IPS-15b (cell line): ENCODE measurements around the gene GNRH2.
"Not testable (repeated sequence)": the region's sequence is repeated elsewhere in the genome, so short reads cannot be mapped to it uniquely, and the experiment has no call there.

Source experiments
- H3K27me3 ChIP-seq: one replicate; pipeline ENCODE4 v1.6.1; 2013; ENCODE audit warnings: low read length; ENCODE audit not compliant: control insufficient read depth, insufficient read depth
- H3K36me3 ChIP-seq: one replicate; pipeline ENCODE4 v1.6.1; 2013; ENCODE audit warnings: low read length; ENCODE audit not compliant: control insufficient read depth, insufficient read depth
- H3K4me1 ChIP-seq: one replicate; pipeline ENCODE4 v1.6.1; 2013; ENCODE audit warnings: mild to moderate bottlenecking, low read length; ENCODE audit not compliant: control insufficient read depth, insufficient read depth
- H3K4me3 ChIP-seq: one replicate; pipeline ENCODE4 v1.5.1; 2013; ENCODE audit warnings: low read depth, low read length
- H3K9ac ChIP-seq: one replicate; pipeline ENCODE4 v1.6.1; 2013; ENCODE audit warnings: low read depth, mild to moderate bottlenecking, low read length
- H3K9me3 ChIP-seq: one replicate; pipeline ENCODE4 v1.6.1; 2013; ENCODE audit warnings: mild to moderate bottlenecking, low read length; ENCODE audit not compliant: control insufficient read depth, insufficient read depth

The GNRH2 gene

DNA sequence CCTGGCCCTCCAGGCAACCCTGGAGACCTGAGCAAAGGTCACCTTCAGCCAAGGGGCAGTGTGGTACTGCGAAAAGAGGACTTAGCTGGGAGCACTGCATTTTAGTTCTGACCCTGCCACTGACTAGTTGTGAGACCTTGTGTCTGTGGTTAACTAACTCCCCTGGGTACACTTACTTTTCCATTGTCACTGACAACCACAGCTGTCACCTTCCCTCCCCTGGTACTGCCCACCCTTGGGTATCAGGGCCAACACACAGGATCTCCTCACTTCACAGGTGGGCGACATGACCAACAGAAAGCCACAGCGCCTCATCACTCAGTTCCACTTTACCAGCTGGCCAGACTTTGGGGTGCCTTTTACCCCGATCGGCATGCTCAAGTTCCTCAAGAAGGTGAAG is 21.6 kb upstream of the GNRH2 start:
- H3K4me1 ChIP-seq, result no peaks in the 10 kb centered on the region
- H3K9me3 ChIP-seq, result no peaks in the 10 kb centered on the region
- no peaks in the 10 kb centered on the region for H3K27me3 ChIP-seq
- no peak overlapping the region for H3K9ac ChIP-seq
- peaks cover 34% of the 10 kb centered on the region for H3K36me3 ChIP-seq
- no peak overlapping the region for H3K4me3 ChIP-seq

DNA sequence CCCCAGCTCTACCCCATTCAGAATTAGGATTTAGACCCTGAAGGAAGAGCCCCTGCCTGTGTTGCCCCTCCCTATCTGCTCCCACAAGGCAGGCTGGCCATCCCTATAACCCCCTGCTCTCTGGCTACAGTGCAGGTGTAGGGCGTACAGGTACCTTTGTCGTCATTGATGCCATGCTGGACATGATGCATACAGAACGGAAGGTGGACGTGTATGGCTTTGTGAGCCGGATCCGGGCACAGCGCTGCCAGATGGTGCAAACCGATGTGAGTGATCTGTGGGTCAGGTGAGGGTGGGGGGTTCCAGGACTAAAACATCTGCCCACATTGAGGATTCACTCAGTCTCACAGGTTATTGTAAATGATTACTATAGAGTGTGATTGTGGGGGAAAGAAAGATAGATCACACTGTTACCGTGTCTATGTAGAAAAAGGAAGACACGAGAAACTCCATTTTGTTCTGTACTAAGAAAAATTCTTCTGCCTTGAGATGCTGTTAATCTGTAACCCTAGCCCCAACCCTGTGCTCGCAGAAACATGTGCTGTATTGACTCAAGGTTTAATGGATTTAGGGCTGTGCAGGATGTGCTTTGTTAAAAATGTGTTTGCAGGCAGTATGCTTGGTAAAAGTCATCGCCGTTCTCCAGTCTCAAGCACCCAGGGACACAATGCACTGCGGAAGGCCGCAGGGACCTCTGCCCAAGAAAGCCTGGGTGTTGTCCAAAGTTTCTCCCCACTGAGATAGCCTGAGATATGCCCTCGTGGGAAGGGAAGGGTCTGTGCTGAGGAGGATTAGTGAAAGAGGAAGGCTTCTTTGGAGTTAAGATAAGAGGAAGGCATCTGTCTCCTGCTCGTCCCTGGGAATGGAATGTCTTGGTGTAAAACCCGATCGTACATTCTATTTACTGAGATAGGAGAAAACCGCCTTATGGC is 20.6 kb upstream of the GNRH2 start:
- H3K27me3 ChIP-seq, H3K9me3 ChIP-seq, H3K9ac ChIP-seq, H3K4me3 ChIP-seq, H3K4me1 ChIP-seq: not testable (repeated sequence)
- H3K36me3 ChIP-seq, result peaks cover 41% of the 10 kb centered on the region

DNA sequence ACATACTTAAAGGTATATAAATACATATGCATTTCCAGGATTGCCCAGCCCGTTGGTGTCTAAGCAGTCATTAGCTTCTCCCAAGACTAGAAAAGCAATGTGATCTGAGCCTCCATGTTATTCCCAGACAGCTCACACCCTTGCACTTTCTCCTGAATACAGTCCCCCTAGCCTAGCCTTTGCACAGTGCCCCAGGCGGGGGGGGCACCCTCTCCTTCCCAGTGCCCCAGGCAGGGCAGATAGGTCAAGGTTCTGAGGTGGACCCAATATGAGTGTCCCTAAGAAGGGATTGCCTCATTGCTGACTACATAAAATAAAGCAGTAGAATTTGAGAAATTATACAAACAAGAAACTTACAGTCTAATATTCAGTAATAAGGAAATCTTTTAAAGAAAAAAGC is 15.4 kb upstream of the GNRH2 start:
- no peak overlapping the region for H3K4me3 ChIP-seq
- no peaks in the 10 kb centered on the region for H3K27me3 ChIP-seq
- H3K4me1 ChIP-seq, result no peaks in the 10 kb centered on the region
- H3K36me3 ChIP-seq, result peaks cover 29% of the 10 kb centered on the region
- H3K9ac ChIP-seq, result no peak overlapping the region
- no peaks in the 10 kb centered on the region for H3K9me3 ChIP-seq

- Histone ChIP-seq H3K9ac (no peak overlapping the region), H3K4me1 (no peaks in the 10 kb centered on the region), H3K9me3 (no peaks in the 10 kb centered on the region), H3K36me3 (peaks cover 26% of the 10 kb centered on the region), H3K27me3 (no peaks in the 10 kb centered on the region), H3K4me3 (no peak overlapping the region)
Observed at GRCh38 chr20:3031524-3032147, 11.8 kb upstream of the GNRH2 start.

- Histone ChIP-seq H3K9me3 (no peaks in the 10 kb centered on the region), H3K27me3 (no peaks in the 10 kb centered on the region), H3K9ac (no peak overlapping the region), H3K4me1 (no peaks in the 10 kb centered on the region), H3K4me3 (no peak overlapping the region), H3K36me3 (peaks cover 29% of the 10 kb centered on the region)
Observed at GRCh38 chr20:3032624-3033023, 10.8 kb upstream of the GNRH2 start.

- Histone ChIP-seq H3K4me3 (no peak overlapping the region), H3K27me3 (no peaks in the 10 kb centered on the region), H3K36me3 (peaks cover 26% of the 10 kb centered on the region), H3K9ac (no peak overlapping the region), H3K9me3 (no peaks in the 10 kb centered on the region), H3K4me1 (peaks cover 9% of the 10 kb centered on the region)
Observed at GRCh38 chr20:3037654-3038053, 5.8 kb upstream of the GNRH2 start.

DNA sequence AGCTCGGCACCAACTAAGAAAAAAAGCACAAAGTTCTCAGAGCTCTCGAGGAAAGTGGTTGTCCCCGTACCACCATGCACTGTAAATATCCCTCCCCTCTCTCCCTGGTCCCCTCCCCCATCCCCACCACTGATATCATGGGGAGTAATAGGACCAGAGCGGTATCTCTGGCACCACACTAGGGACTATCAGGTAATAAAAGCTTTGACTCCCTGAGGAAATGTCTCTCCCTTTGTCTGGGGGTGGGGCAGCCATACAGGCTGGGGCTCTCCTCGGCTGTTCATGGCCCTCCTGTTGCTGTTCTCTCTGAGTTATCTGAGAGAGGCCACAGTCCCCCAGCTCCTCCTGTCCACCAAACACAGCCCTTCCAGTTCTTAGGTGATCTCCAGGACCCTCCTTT is 5.0 kb upstream of the GNRH2 start:
- H3K9ac ChIP-seq, result no peak overlapping the region
- no peaks in the 10 kb centered on the region for H3K27me3 ChIP-seq
- H3K36me3 ChIP-seq, result peaks cover 26% of the 10 kb centered on the region
- no peaks in the 10 kb centered on the region for H3K9me3 ChIP-seq
- H3K4me1 ChIP-seq, result peaks cover 10% of the 10 kb centered on the region
- H3K4me3 ChIP-seq, result no peak overlapping the region

GRCh38 chr20:3039426-3039825 is 4.0 kb upstream of the GNRH2 start:
- Histone ChIP-seq H3K4me1 (peaks cover 10% of the 10 kb centered on the region), H3K27me3 (peaks cover 2% of the 10 kb centered on the region), H3K9ac (no peak overlapping the region), H3K36me3 (peaks cover 26% of the 10 kb centered on the region), H3K4me3 (no peak overlapping the region), H3K9me3 (no peaks in the 10 kb centered on the region)

DNA sequence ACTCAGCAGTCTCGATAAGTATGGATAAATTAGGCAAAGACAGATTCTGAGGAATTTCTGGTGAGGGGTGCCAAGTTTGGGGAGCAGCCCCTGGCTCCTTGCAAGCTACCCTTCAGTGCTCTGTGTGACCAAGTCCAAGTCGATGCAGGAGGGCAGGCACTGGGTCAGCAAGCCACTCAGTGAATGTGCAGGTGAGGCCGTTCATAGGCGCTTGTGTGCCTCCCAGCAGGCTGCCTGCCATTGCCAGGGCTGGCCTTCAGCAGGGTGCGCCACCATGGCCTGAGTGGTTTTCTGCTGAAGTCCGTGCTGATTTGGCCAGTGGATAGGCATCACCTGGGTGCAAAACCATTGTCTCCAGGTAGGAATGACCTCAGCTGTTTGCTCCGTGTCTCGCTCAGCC is 3.3 kb upstream of the GNRH2 start:
- Histone ChIP-seq H3K36me3 (peaks cover 26% of the 10 kb centered on the region), H3K9me3 (no peaks in the 10 kb centered on the region), H3K9ac (no peak overlapping the region), H3K4me1 (peaks cover 10% of the 10 kb centered on the region), H3K4me3 (no peak overlapping the region), H3K27me3 (peaks cover 2% of the 10 kb centered on the region)

- Histone ChIP-seq H3K9me3 (no peaks in the 10 kb centered on the region), H3K9ac (no peak overlapping the region), H3K36me3 (peaks cover 13% of the 10 kb centered on the region), H3K27me3 (peaks cover 2% of the 10 kb centered on the region), H3K4me1 (peaks cover 10% of the 10 kb centered on the region), H3K4me3 (no peak overlapping the region)
Observed at GRCh38 chr20:3041854-3042409, 1.5 kb upstream of the GNRH2 start.

- H3K36me3 ChIP-seq, result peaks cover 8% of the 10 kb centered on the region
- H3K4me3 ChIP-seq, result no peak overlapping the region
- H3K4me1 ChIP-seq, result peaks cover 10% of the 10 kb centered on the region
- no peaks in the 10 kb centered on the region for H3K9me3 ChIP-seq
- peaks cover 2% of the 10 kb centered on the region for H3K27me3 ChIP-seq
- H3K9ac ChIP-seq, result no peak overlapping the region
Observed at GRCh38 chr20:3042625-3043024, 797 bp upstream of the GNRH2 start.
